Suprapubic skin (tissue), 3 donors: ENCODE data around the gene ENOX2.

ENCODE experiments used
- POLR2A ChIP-seq, 2 donors: fragments of 450-650 bp; IDR thresholded peaks; one replicate each; pipeline ENCODE4 v1.6.1; 2017; ENCODE audit warnings: antibody characterized with exemption in 2 of 2, mild to moderate bottlenecking in 2 of 2, moderate library complexity in 2 of 2
- TF ChIP-seq, protein P1 (sequence below), 2 donors: fragments of 200-600 bp in 1 of 2; fragments of 450-650 bp in 1 of 2; sonication (generic) in 1 of 2; IDR thresholded peaks; one replicate each; pipeline ENCODE4 v1.5.1; 2016 to 2019; ENCODE audit warnings: antibody characterized with exemption in 2 of 2, mild to moderate bottlenecking in 1 of 2, moderate library complexity in 1 of 2

DNA sequence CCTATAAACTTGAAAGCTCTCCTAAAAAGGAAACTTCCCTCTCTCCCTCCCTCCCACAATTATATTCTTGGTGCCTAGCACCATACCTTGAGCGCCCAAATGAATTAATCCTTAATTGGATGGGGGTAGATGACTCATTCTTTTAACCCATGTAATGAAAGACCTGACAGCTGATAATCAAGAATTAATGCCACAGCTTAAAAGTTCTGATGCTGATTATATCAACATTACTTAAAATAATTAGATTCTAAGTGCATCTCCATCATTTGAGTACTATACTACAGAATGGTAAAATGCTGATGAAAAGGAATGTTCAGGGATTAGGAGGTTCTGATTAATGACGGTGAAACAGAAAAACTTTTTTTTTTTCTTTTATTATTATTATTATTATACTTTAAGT is 117.0 kb downstream of the ENOX2 start:
- TF ChIP-seq, protein P1, sequence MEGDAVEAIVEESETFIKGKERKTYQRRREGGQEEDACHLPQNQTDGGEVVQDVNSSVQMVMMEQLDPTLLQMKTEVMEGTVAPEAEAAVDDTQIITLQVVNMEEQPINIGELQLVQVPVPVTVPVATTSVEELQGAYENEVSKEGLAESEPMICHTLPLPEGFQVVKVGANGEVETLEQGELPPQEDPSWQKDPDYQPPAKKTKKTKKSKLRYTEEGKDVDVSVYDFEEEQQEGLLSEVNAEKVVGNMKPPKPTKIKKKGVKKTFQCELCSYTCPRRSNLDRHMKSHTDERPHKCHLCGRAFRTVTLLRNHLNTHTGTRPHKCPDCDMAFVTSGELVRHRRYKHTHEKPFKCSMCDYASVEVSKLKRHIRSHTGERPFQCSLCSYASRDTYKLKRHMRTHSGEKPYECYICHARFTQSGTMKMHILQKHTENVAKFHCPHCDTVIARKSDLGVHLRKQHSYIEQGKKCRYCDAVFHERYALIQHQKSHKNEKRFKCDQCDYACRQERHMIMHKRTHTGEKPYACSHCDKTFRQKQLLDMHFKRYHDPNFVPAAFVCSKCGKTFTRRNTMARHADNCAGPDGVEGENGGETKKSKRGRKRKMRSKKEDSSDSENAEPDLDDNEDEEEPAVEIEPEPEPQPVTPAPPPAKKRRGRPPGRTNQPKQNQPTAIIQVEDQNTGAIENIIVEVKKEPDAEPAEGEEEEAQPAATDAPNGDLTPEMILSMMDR (IDR thresholded peaks at IDR 0.05) = no peak
- no peak for TF ChIP-seq POLR2A (IDR thresholded peaks at IDR 0.05)
